Sigmoid colon (tissue), 4 donors: ENCODE results near the gene LTA.

Experiments used
- POLR2A ChIP-seq, 2 donors: fragments of 450-650 bp; IDR thresholded peaks; one replicate each; pipeline ENCODE4 v1.6.1; 2016; ENCODE audit warnings: antibody characterized with exemption in 2 of 2, mild to moderate bottlenecking in 2 of 2, moderate library complexity in 2 of 2
- POLR2AphosphoS5 ChIP-seq, 4 donors: sonication (generic); formaldehyde crosslinking; IDR thresholded peaks; one replicate each; pipeline ENCODE4 v1.6.1; 2017; ENCODE audit warnings: antibody characterized with exemption in 4 of 4
- TF ChIP-seq, protein P1 (sequence below), 4 experiments: fragments of 450-650 bp in 3 of 4; fragments of 200-600 bp in 1 of 4; IDR thresholded peaks; one replicate each; pipeline ENCODE4 v1.5.1; 2016 to 2019; ENCODE audit warnings: antibody characterized with exemption in 4 of 4, mild to moderate bottlenecking in 3 of 4, moderate library complexity in 2 of 4

GRCh38 chr6:31614684-31615578 is 42.8 kb downstream of the LTA start, which contains the start of gene AIF1:
- TF ChIP-seq, protein P1, sequence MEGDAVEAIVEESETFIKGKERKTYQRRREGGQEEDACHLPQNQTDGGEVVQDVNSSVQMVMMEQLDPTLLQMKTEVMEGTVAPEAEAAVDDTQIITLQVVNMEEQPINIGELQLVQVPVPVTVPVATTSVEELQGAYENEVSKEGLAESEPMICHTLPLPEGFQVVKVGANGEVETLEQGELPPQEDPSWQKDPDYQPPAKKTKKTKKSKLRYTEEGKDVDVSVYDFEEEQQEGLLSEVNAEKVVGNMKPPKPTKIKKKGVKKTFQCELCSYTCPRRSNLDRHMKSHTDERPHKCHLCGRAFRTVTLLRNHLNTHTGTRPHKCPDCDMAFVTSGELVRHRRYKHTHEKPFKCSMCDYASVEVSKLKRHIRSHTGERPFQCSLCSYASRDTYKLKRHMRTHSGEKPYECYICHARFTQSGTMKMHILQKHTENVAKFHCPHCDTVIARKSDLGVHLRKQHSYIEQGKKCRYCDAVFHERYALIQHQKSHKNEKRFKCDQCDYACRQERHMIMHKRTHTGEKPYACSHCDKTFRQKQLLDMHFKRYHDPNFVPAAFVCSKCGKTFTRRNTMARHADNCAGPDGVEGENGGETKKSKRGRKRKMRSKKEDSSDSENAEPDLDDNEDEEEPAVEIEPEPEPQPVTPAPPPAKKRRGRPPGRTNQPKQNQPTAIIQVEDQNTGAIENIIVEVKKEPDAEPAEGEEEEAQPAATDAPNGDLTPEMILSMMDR (IDR thresholded peaks at IDR 0.05) = no peak
- no peak for TF ChIP-seq POLR2AphosphoS5 (IDR thresholded peaks at IDR 0.05)
- TF ChIP-seq POLR2A (IDR thresholded peaks at IDR 0.05) = no peak
